Measurements from ENCODE around the gene BEAN1.
"Not testable (repeated sequence)": the region's sequence is repeated elsewhere in the genome, so short reads cannot be mapped to it uniquely, and the experiment has no call there.

Gene BEAN1

GRCh38 chr16:66484453-66485213 is 57.5 kb downstream of the BEAN1 start:
- DNase-seq (ENCODE audit: low read depth in 3 of 3, low spot score in 1 of 3): no peak

- no peak for DNase-seq (ENCODE audit: low read depth in 3 of 3, low spot score in 1 of 3)
Observed at GRCh38 chr16:66485376-66485775, 58.3 kb downstream of the BEAN1 start.

GRCh38 chr16:66486199-66486772 is 59.2 kb downstream of the BEAN1 start:
- DNase-seq (ENCODE audit: low read depth in 3 of 3, low spot score in 1 of 3): no peak

GRCh38 chr16:66486773-66487579 is 59.9 kb downstream of the BEAN1 start:
- DNase-seq (ENCODE audit: low read depth in 3 of 3, low spot score in 1 of 3): no peak

- no peak for DNase-seq (ENCODE audit: low read depth in 3 of 3, low spot score in 1 of 3)
Observed at GRCh38 chr16:66487580-66488275, 60.6 kb downstream of the BEAN1 start.

GRCh38 chr16:66488505-66488904 is 61.4 kb downstream of the BEAN1 start:
- no peak for DNase-seq (ENCODE audit: low read depth in 3 of 3, low spot score in 1 of 3)

- no peak for DNase-seq (ENCODE audit: low read depth in 3 of 3, low spot score in 1 of 3)
Observed at GRCh38 chr16:66489385-66489784, 62.3 kb downstream of the BEAN1 start.

GRCh38 chr16:66489818-66490217 is 62.7 kb downstream of the BEAN1 start:
- no peak for DNase-seq (ENCODE audit: low read depth in 3 of 3, low spot score in 1 of 3)

GRCh38 chr16:66490774-66491715 is 64.0 kb downstream of the BEAN1 start:
- no peak for DNase-seq (ENCODE audit: low read depth in 3 of 3, low spot score in 1 of 3)

GRCh38 chr16:66491716-66492064 is 64.6 kb downstream of the BEAN1 start:
- no peak for DNase-seq (ENCODE audit: low read depth in 3 of 3, low spot score in 1 of 3)

- DNase-seq (ENCODE audit: low read depth in 3 of 3, low spot score in 1 of 3): no peak
Observed at GRCh38 chr16:66493490-66494401, 66.7 kb downstream of the BEAN1 start.

- DNase-seq (ENCODE audit: low read depth in 3 of 3, low spot score in 1 of 3): no peak
Observed at GRCh38 chr16:66494916-66495315, 67.8 kb downstream of the BEAN1 start.

- no peak for DNase-seq (ENCODE audit: low read depth in 3 of 3, low spot score in 1 of 3)
Observed at GRCh38 chr16:66495440-66495839, 68.3 kb downstream of the BEAN1 start.

GRCh38 chr16:66496226-66496625 is 69.1 kb downstream of the BEAN1 start:
- not testable (repeated sequence) for DNase-seq (ENCODE audit: low read depth in 3 of 3, low spot score in 1 of 3)

GRCh38 chr16:66497921-66498320 is 70.8 kb downstream of the BEAN1 start:
- not testable (repeated sequence) for DNase-seq (ENCODE audit: low read depth in 3 of 3, low spot score in 1 of 3)

GRCh38 chr16:66501563-66501962 is 74.5 kb downstream of the BEAN1 start:
- DNase-seq (ENCODE audit: low read depth in 3 of 3, low spot score in 1 of 3): not testable (repeated sequence)

GRCh38 chr16:66502020-66502913 is 75.2 kb downstream of the BEAN1 start:
- no peak for DNase-seq (ENCODE audit: low read depth in 3 of 3, low spot score in 1 of 3)

GRCh38 chr16:66503030-66503429 is 75.9 kb downstream of the BEAN1 start:
- no peak for DNase-seq (ENCODE audit: low read depth in 3 of 3, low spot score in 1 of 3)

Data from stimulated activated CD4-positive, alpha-beta T cell treated with anti-CD3 and anti-CD28 coated beads, TNF-alpha, amount 100 ng/mL, for 1 hour (primary cell).